PC-9 (cell line): Measurements from ENCODE around the gene SPDYC. TPM values are rescaled to one million over a fixed set of nuclear protein-coding genes. Genes with fewer than 3 reads are reported as not detected.
A peak's percentile ranks its signal among the peaks of the same experiment; 100 is the strongest.

ENCODE experiments used
- BruUV-seq: library from RNA; stranded (reverse); fragments of 400-500 nt; replicated peaks from 2 replicates; lab custom pipeline; 2021; lab: Mats Ljungman, UMichigan
- CTCF ChIA-PET: fragments of 300-600 bp; sonication (Branson Sonifier 250); formaldehyde crosslinking; loops from one replicate; lab custom pipeline; 2022; ENCODE audit warnings: antibody characterized with exemption; lab: Charles Lee
- POLR2A ChIA-PET: fragments of 300-600 bp; sonication (Branson Sonifier 250); formaldehyde crosslinking; loops from one replicate; lab custom pipeline; 2022; ENCODE audit warnings: antibody characterized with exemption; ENCODE audit not compliant: unreplicated experiment; lab: Charles Lee
- DNase-seq, 2 experiments: peaks; one replicate each; pipeline versions ENCODE4 v3.0.0 to v3.0.0-alpha.2; 2015 to 2022; ENCODE audit warnings: mixed read lengths in 1 of 2
- H2AFZ ChIP-seq: fragments of 200-600 bp; sonication (generic); 2 replicates; pipeline ENCODE4 v1.8.1; 2017; ENCODE audit warnings: antibody characterized with exemption
- H3F3A ChIP-seq: fragments of 200-600 bp; sonication (generic); 2 replicates; pipeline ENCODE4 v1.8.1; 2017; ENCODE audit warnings: antibody characterized with exemption, mild to moderate bottlenecking, low read depth; ENCODE audit not compliant: insufficient read depth
- H3K27ac ChIP-seq: fragments of 200-600 bp; sonication (generic); 2 replicates; pipeline ENCODE4 v1.6.1; 2016; ENCODE audit warnings: mixed run types
- H3K27me3 ChIP-seq: fragments of 200-600 bp; sonication (generic); 2 replicates; pipeline ENCODE4 v1.6.1; 2016; ENCODE audit warnings: low read depth, mixed run types; ENCODE audit not compliant: insufficient read depth
- H3K36me3 ChIP-seq: fragments of 200-600 bp; sonication (generic); 2 replicates; pipeline ENCODE4 v1.6.1; 2016; ENCODE audit warnings: low read depth, mixed run types
- H3K4me1 ChIP-seq: fragments of 200-600 bp; sonication (generic); replicated peaks from 2 replicates; pipeline ENCODE4 v1.6.1; 2016; ENCODE audit warnings: mixed run types; ENCODE audit not compliant: insufficient read depth
- H3K4me2 ChIP-seq: fragments of 200-600 bp; sonication (generic); 2 replicates; pipeline ENCODE4 v1.6.1; 2017; ENCODE audit warnings: mixed run types
- H3K4me3 ChIP-seq: fragments of 200-600 bp; sonication (generic); 2 replicates; pipeline ENCODE4 v1.6.1; 2016; ENCODE audit warnings: mixed run types
- H3K79me2 ChIP-seq: fragments of 200-600 bp; sonication (generic); 2 replicates; pipeline ENCODE4 v1.6.1; 2017; ENCODE audit warnings: low read depth, mixed run types
- H3K9me2 ChIP-seq: fragments of 200-600 bp; sonication (generic); 2 replicates; pipeline ENCODE4 v1.8.1; 2017; ENCODE audit warnings: mild to moderate bottlenecking; ENCODE audit not compliant: insufficient read depth
- H3K9me3 ChIP-seq: fragments of 200-600 bp; sonication (generic); 2 replicates; pipeline ENCODE4 v1.8.1; 2016; ENCODE audit warnings: low read depth; ENCODE audit not compliant: insufficient read depth
- H4K20me1 ChIP-seq: fragments of 200-600 bp; sonication (generic); 2 replicates; pipeline ENCODE4 v1.8.1; 2017; ENCODE audit not compliant: insufficient read depth
- EZH2 ChIP-seq: fragments of 200-600 bp; sonication (generic); IDR thresholded peaks from 2 replicates; pipeline ENCODE4 v1.8.0; 2017; ENCODE audit warnings: antibody characterized with exemption, low read depth
- intact Hi-C: fragments of 100-400 bp; cut with micrococcal nuclease; formaldehyde crosslinking; loops from one replicate; pipeline ENCODE4 v1.10.0; 2022; ENCODE audit not compliant: unreplicated experiment
- total RNA-seq: library from RNA; stranded (reverse); gene quantifications from 2 replicates; pipeline ENCODE4 v1.2.3, GENCODE V29; 2021
- TF ChIP-seq, protein P1 (sequence below): fragments of 200-600 bp; sonication (generic); conservative IDR thresholded peaks from 2 replicates; pipeline ENCODE4 v1.6.1; 2017; ENCODE audit warnings: mixed run types, antibody characterized with exemption, mild to moderate bottlenecking, moderate library complexity

The SPDYC gene
- total RNA-seq, 1 experiment from 2014 or later, result not detected

DNA sequence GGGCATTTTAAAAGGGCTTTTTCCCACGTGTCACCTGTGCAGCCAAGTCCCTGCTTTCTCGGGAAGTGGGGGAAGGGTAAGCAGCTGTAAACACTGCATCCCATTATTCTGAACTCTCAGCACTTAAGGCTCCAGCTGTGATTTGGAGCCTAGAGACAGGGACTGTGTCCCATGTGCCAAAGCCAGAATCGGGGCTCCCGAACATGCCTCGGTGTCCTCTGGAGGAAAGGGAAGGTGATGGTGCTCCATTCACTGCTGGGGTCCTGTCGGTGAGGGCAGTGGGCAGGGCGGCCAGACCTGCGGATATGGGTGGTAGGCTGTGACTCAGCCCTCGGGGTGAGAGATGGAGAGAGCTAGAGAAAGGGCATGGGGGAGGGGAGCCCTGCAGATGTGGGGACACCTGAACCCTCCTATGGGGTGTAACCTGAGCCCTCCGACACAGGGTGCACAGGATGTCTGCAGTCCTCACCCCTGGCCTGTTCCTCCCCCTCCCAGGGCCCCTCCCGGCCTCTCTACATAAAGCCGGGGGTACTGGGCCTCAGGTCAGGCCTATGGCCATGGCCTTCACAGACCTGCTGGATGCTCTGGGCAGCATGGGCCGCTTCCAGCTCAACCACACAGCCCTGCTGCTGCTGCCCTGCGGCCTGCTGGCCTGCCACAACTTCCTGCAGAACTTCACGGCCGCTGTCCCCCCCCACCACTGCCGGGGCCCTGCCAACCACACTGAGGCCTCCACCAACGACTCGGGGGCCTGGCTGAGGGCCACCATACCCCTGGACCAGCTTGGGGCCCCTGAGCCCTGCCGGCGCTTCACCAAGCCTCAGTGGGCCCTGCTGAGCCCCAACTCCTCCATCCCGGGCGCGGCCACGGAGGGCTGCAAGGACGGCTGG is 43.5 kb downstream of the SPDYC start:
- peak overlapping the region; percentile 91 for H3K4me2 ChIP-seq
- peaks cover 9% of the 10 kb centered on the region for H4K20me1 ChIP-seq
- no TSS peak for BruUV-seq
- peaks cover 27% of the 10 kb centered on the region for H3K36me3 ChIP-seq
- peaks cover 62% of the 10 kb centered on the region for H3K79me2 ChIP-seq
- H3K27me3 ChIP-seq, result no peaks in the 10 kb centered on the region
- H3K9me3 ChIP-seq, result no peaks in the 10 kb centered on the region
- DNase-seq, result peak; percentile 87 to 92
- POLR2A ChIA-PET, result interaction anchor here (0.6 to 0.7 kb wide), 2 partner anchors 295 to 1514 kb away, joined by 4 to 5 read pairs; no protein-coding TSS in a partner anchor
- TF ChIP-seq, protein P1, sequence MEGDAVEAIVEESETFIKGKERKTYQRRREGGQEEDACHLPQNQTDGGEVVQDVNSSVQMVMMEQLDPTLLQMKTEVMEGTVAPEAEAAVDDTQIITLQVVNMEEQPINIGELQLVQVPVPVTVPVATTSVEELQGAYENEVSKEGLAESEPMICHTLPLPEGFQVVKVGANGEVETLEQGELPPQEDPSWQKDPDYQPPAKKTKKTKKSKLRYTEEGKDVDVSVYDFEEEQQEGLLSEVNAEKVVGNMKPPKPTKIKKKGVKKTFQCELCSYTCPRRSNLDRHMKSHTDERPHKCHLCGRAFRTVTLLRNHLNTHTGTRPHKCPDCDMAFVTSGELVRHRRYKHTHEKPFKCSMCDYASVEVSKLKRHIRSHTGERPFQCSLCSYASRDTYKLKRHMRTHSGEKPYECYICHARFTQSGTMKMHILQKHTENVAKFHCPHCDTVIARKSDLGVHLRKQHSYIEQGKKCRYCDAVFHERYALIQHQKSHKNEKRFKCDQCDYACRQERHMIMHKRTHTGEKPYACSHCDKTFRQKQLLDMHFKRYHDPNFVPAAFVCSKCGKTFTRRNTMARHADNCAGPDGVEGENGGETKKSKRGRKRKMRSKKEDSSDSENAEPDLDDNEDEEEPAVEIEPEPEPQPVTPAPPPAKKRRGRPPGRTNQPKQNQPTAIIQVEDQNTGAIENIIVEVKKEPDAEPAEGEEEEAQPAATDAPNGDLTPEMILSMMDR, result no peak
- TF ChIP-seq EZH2, result no peak
- peak overlapping the region; percentile 76 for H3K27ac ChIP-seq
- intact Hi-C loops, result no loop called here
- H3K4me3 ChIP-seq, result peak overlapping the region; percentile 74
- no peaks in the 10 kb centered on the region for H3K9me2 ChIP-seq
- H2AFZ ChIP-seq, result no peak overlapping the region
- CTCF ChIA-PET, result interaction anchor here (0.5 to 0.9 kb wide), 2 partner anchors 17 to 75 kb away, joined by 3 read pairs; no protein-coding TSS in a partner anchor
- H3F3A ChIP-seq, result peaks cover 62% of the 10 kb centered on the region
- peaks cover 57% of the 10 kb centered on the region for H3K4me1 ChIP-seq

DNA sequence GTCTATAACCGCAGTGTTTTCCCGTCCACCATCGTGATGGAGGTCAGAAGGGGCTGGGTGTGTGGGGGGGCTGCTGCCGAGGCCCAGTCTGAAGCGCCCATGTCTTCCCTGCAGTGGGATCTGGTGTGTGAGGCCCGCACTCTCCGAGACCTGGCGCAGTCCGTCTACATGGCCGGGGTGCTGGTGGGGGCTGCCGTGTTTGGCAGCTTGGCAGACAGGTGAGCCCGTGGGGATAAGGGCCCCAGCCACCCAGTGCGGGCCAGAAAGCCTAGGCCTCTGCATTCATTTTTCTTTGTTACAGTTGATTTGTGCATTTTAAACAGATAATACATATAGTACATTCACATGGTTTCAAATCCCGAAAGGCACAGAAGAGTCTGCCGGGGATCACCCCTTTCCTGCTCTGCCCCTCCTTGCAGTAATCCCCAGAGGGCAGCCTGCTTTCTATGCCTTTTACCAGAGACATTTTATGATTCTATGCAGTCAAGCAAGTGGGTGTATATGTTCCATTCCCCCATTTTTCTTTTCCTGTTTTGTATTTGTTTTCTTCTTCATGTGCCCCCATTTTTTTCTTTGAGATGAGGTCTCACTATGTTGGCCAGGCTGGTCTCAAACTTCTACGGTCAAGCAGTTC is 44.3 kb downstream of the SPDYC start:
- Histone ChIP-seq H3K4me1 (peaks cover 53% of the 10 kb centered on the region), H3K79me2 (peaks cover 70% of the 10 kb centered on the region), H3K4me3 (peak overlapping the region; percentile 74), H2AFZ (no peak overlapping the region), H3K9me2 (no peaks in the 10 kb centered on the region), H3K27ac (peak overlapping the region; percentile 76), H3K9me3 (no peaks in the 10 kb centered on the region), H3K36me3 (peaks cover 30% of the 10 kb centered on the region), H4K20me1 (peaks cover 16% of the 10 kb centered on the region), H3K27me3 (no peaks in the 10 kb centered on the region), H3K4me2 (peak overlapping the region; percentile 91), H3F3A (peaks cover 61% of the 10 kb centered on the region)
- BruUV-seq, result no TSS peak
- intact Hi-C loops, result no loop called here
- ChIA-PET POLR2A (no interaction called here), CTCF (no interaction called here)
- DNase-seq, result no peak
- TF ChIP-seq, protein P1, result no peak
- no peak for TF ChIP-seq EZH2

DNA sequence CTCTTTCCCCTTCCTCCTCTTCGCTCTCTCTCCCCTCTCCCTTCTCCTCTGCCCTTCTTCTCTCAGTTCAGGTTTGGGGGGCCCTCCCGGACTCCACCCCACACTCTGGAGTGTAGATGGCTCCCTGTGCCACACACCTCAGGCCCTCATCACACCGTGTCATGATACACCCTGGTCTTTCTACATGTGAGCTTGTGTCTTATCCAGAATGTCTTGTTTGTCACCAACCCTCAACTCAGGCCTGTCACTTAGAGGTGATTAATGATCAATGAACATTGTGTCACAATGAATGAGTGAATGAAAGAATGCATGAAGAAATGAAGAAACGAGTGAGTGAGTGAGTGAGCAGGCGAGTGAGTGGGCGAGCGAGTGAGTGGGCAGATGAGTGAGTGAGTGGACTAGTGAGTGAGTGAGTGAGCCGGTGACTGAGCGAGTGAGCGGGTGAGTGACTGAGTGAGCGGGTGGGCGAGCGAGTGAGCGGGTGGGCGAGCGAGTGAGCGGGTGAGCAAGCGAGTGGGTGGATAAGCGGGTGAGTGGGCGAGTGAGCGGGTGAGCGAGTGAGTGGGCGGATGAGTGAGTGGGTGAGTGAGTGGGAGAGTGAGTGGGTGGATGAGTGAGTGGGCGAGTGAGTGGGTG is 45.5 kb downstream of the SPDYC start:
- no peak overlapping the region for H3K27ac ChIP-seq
- no peak for TF ChIP-seq EZH2
- TF ChIP-seq, protein P1, result no peak
- H3K4me2 ChIP-seq, result peak overlapping the region; percentile 91
- peak in 1 of 2 experiments; percentile 71 for DNase-seq
- POLR2A ChIA-PET, result no interaction called here
- H2AFZ ChIP-seq, result no peak overlapping the region
- H3K27me3 ChIP-seq, result no peaks in the 10 kb centered on the region
- no peaks in the 10 kb centered on the region for H3K9me3 ChIP-seq
- intact Hi-C loops, result no loop called here
- no TSS peak for BruUV-seq
- no peaks in the 10 kb centered on the region for H3K9me2 ChIP-seq
- H3K36me3 ChIP-seq, result peaks cover 33% of the 10 kb centered on the region
- peaks cover 76% of the 10 kb centered on the region for H3K79me2 ChIP-seq
- CTCF ChIA-PET, result interaction anchor here (0.6 to 0.7 kb wide), 3 partner anchors 10 to 1716 kb away, joined by 3 to 11 read pairs (median 5); partner anchors contain the start of gene MAP4K2
- H3F3A ChIP-seq, result peaks cover 54% of the 10 kb centered on the region
- peak overlapping the region; percentile 74 for H3K4me3 ChIP-seq
- H3K4me1 ChIP-seq, result peaks cover 45% of the 10 kb centered on the region
- H4K20me1 ChIP-seq, result peaks cover 19% of the 10 kb centered on the region
